GM21360 (cell line): ENCODE results near the gene KBTBD12.
"Not testable (repeated sequence)": the region's sequence is repeated elsewhere in the genome, so short reads cannot be mapped to it uniquely, and the experiment has no call there.

Source experiments
- ATAC-seq: cut with Tn5 transposase; IDR thresholded peaks from one replicate; pipeline ENCODE4 v1.9.1; 2021; ENCODE audit warnings: mild to moderate bottlenecking, moderate library complexity; ENCODE audit not compliant: unreplicated experiment

Gene KBTBD12

GRCh38 chr3:127903611-127904375 is 11.2 kb upstream of the KBTBD12 start:
- no peak for ATAC-seq

- ATAC-seq, result no peak
Measured at GRCh38 chr3:127905556-127905955, 9.5 kb upstream of the KBTBD12 start.

GRCh38 chr3:127906653-127907052 is 8.4 kb upstream of the KBTBD12 start:
- ATAC-seq, result not testable (repeated sequence)

GRCh38 chr3:127908202-127908601 is 6.8 kb upstream of the KBTBD12 start:
- ATAC-seq, result no peak

- no peak for ATAC-seq
Measured at GRCh38 chr3:127908951-127909350, 6.1 kb upstream of the KBTBD12 start.

GRCh38 chr3:127909646-127910045 is 5.4 kb upstream of the KBTBD12 start:
- ATAC-seq, result no peak

- no peak for ATAC-seq
Measured at GRCh38 chr3:127911421-127911931, 3.6 kb upstream of the KBTBD12 start.

- not testable (repeated sequence) for ATAC-seq
Measured at GRCh38 chr3:127913841-127914240, 1.2 kb upstream of the KBTBD12 start.

- no peak for ATAC-seq
Measured at GRCh38 chr3:127914584-127914983, 448 bp upstream of the KBTBD12 start.

- ATAC-seq, result no peak
Measured at GRCh38 chr3:127915937-127916493, 983 bp downstream of the KBTBD12 start.

GRCh38 chr3:127920738-127921137 is 5.7 kb downstream of the KBTBD12 start:
- no peak for ATAC-seq

- no peak for ATAC-seq
Measured at GRCh38 chr3:127923611-127924010, 8.6 kb downstream of the KBTBD12 start.

- ATAC-seq, result no peak
Measured at GRCh38 chr3:127925384-127925783, 10.4 kb downstream of the KBTBD12 start.

GRCh38 chr3:127927829-127928604 is 13.0 kb downstream of the KBTBD12 start:
- no peak for ATAC-seq

- ATAC-seq, result no peak
Measured at GRCh38 chr3:127929818-127930413, 14.9 kb downstream of the KBTBD12 start.

- ATAC-seq, result no peak
Measured at GRCh38 chr3:127933396-127933795, 18.4 kb downstream of the KBTBD12 start.

GRCh38 chr3:127938800-127939199 is 23.8 kb downstream of the KBTBD12 start:
- ATAC-seq, result no peak

GRCh38 chr3:127940116-127940515 is 25.1 kb downstream of the KBTBD12 start:
- ATAC-seq, result no peak

GRCh38 chr3:127942613-127943012 is 27.6 kb downstream of the KBTBD12 start:
- no peak for ATAC-seq

- no peak for ATAC-seq
Measured at GRCh38 chr3:127948211-127948610, 33.2 kb downstream of the KBTBD12 start.

- ATAC-seq, result no peak
Measured at GRCh38 chr3:127949446-127950055, 34.5 kb downstream of the KBTBD12 start.
